MCF 10A (cell line): ENCODE data around the gene TRPM8. TPM values are rescaled to one million over a fixed set of nuclear protein-coding genes. Genes with fewer than 3 reads are reported as not detected.

ENCODE experiments used
- BruUV-seq: library from RNA; stranded (reverse); fragments of 400-500 nt; replicated peaks from 2 replicates; lab custom pipeline; 2021; lab: Mats Ljungman, UMichigan
- CTCF ChIA-PET: fragments of 300-600 bp; sonication (Branson Sonifier 250); formaldehyde crosslinking; extraction: SDS; loops from one replicate; lab custom pipeline; 2021; ENCODE audit warnings: antibody characterized with exemption, inconsistent platforms; lab: Yijun Ruan, JAX
- POLR2A ChIA-PET: fragments of 300-600, 350-650 bp; sonication (Branson Sonifier 250); formaldehyde crosslinking; extraction: SDS; loops from one replicate; lab custom pipeline; 2020; ENCODE audit warnings: antibody characterized with exemption, inconsistent platforms; lab: Yijun Ruan, JAX
- DNase-seq: peaks from one replicate; pipeline ENCODE4 v3.0.0-alpha.2; 2018; ENCODE audit not compliant: unreplicated experiment
- H3K27ac Mint-ChIP-seq: one replicate; pipeline ENCODE4 v1.8.0; 2022; ENCODE audit warnings: mild to moderate bottlenecking, low read depth, mixed read lengths; ENCODE audit not compliant: unreplicated experiment
- H3K27me3 Mint-ChIP-seq: one replicate; pipeline ENCODE4 v1.8.0; 2022; ENCODE audit warnings: mixed read lengths; ENCODE audit not compliant: insufficient read depth, unreplicated experiment
- H3K36me3 Mint-ChIP-seq: one replicate; pipeline ENCODE4 v1.8.0; 2022; ENCODE audit warnings: mild to moderate bottlenecking, moderate library complexity, mixed read lengths; ENCODE audit not compliant: insufficient read depth, unreplicated experiment
- H3K4me1 Mint-ChIP-seq: one replicate; pipeline ENCODE4 v1.8.0; 2022; ENCODE audit warnings: mixed read lengths; ENCODE audit not compliant: insufficient read depth, unreplicated experiment
- H3K4me3 Mint-ChIP-seq: one replicate; pipeline ENCODE4 v1.8.0; 2022; ENCODE audit warnings: mild to moderate bottlenecking, moderate library complexity, mixed read lengths; ENCODE audit not compliant: unreplicated experiment
- H3K9me3 Mint-ChIP-seq: one replicate; pipeline ENCODE4 v1.8.0; 2022; ENCODE audit warnings: mixed read lengths; ENCODE audit not compliant: unreplicated experiment
- CTCF ChIP-seq: fragments of 200-600 bp; IDR thresholded peaks from one replicate; pipeline ENCODE4 v1.8.0; 2022; ENCODE audit warnings: antibody characterized with exemption, mild to moderate bottlenecking; ENCODE audit not compliant: unreplicated experiment
- intact Hi-C: fragments of 100-400 bp; cut with micrococcal nuclease; formaldehyde crosslinking; loops from 2 replicates; pipeline ENCODE4 v1.14.1; 2022
- total RNA-seq: library from RNA; stranded (reverse); gene quantifications from 2 replicates; pipeline ENCODE4 v1.2.3, GENCODE V29; 2022

Gene TRPM8
- total RNA-seq, 1 experiment from 2014 or later, result not detected

GRCh38 chr2:234031207-234031606 lies 114.0 kb downstream of the TRPM8 start:
- BruUV-seq, result no TSS peak
- no peak overlapping the region for H3K4me3 Mint-ChIP-seq
- H3K36me3 Mint-ChIP-seq, result no peaks in the 10 kb centered on the region
- TF ChIP-seq CTCF, result no peak
- peaks cover 7% of the 10 kb centered on the region for H3K4me1 Mint-ChIP-seq
- ChIA-PET POLR2A (interaction anchor here (1.0 kb wide), 1 partner anchor 29 kb away, joined by 4 read pairs; no protein-coding TSS in a partner anchor), CTCF (interaction anchor here (0.8 kb wide), 1 partner anchor 236 kb away, joined by 5 read pairs; no protein-coding TSS in a partner anchor)
- H3K27ac Mint-ChIP-seq, result no peak overlapping the region
- peaks cover 19% of the 10 kb centered on the region for H3K27me3 Mint-ChIP-seq
- intact Hi-C loops, result no loop called here
- peaks cover 8% of the 10 kb centered on the region for H3K9me3 Mint-ChIP-seq
- no peak for DNase-seq

GRCh38 chr2:234032279-234032856 lies 115.2 kb downstream of the TRPM8 start:
- H3K27me3 Mint-ChIP-seq, result peaks cover 7% of the 10 kb centered on the region
- H3K9me3 Mint-ChIP-seq, result peaks cover 8% of the 10 kb centered on the region
- intact Hi-C loops, result no loop called here
- peaks cover 7% of the 10 kb centered on the region for H3K4me1 Mint-ChIP-seq
- no peak overlapping the region for H3K4me3 Mint-ChIP-seq
- CTCF ChIA-PET, result interaction anchor here (0.6 kb wide), 1 partner anchor 54 kb away, joined by 4 read pairs; no protein-coding TSS in a partner anchor
- no TSS peak for BruUV-seq
- peak overlapping the region; percentile 22 for H3K27ac Mint-ChIP-seq
- DNase-seq, result peak; percentile 64
- POLR2A ChIA-PET, result interaction anchor here (0.6 to 0.7 kb wide), 3 partner anchors 14 to 463 kb away, joined by 3 read pairs; no protein-coding TSS in a partner anchor
- no peak for TF ChIP-seq CTCF
- no peaks in the 10 kb centered on the region for H3K36me3 Mint-ChIP-seq

GRCh38 chr2:234033174-234033573 lies 116.0 kb downstream of the TRPM8 start:
- Mint-ChIP-seq H3K9me3 (peaks cover 8% of the 10 kb centered on the region), H3K27ac (no peak overlapping the region), H3K4me1 (peaks cover 7% of the 10 kb centered on the region), H3K36me3 (no peaks in the 10 kb centered on the region), H3K27me3 (no peaks in the 10 kb centered on the region), H3K4me3 (no peak overlapping the region)
- no peak for DNase-seq
- ChIA-PET POLR2A (interaction anchor here (0.6 kb wide), 1 partner anchor 462 kb away, joined by 3 read pairs; no protein-coding TSS in a partner anchor), CTCF (no interaction called here)
- TF ChIP-seq CTCF, result no peak
- intact Hi-C loops, result no loop called here
- BruUV-seq, result no TSS peak

- intact Hi-C loops, result no loop called here
- ChIA-PET POLR2A (interaction anchor here (0.6 kb wide), 1 partner anchor 134 kb away, joined by 3 read pairs; no protein-coding TSS in a partner anchor), CTCF (no interaction called here)
- Mint-ChIP-seq H3K4me1 (peaks cover 7% of the 10 kb centered on the region), H3K4me3 (no peak overlapping the region), H3K27me3 (no peaks in the 10 kb centered on the region), H3K9me3 (peaks cover 8% of the 10 kb centered on the region), H3K27ac (no peak overlapping the region), H3K36me3 (no peaks in the 10 kb centered on the region)
- no TSS peak for BruUV-seq
- DNase-seq, result no peak
- no peak for TF ChIP-seq CTCF
These were observed 116.7 kb downstream of the TRPM8 start for GRCh38 chr2:234033885-234034284.
